Kidney (tissue), 14 donors: ENCODE measurements around the gene OR4K13. TPM values are rescaled to one million over a fixed set of nuclear protein-coding genes. Genes with fewer than 3 reads are reported as not detected.

Source experiments
- DNase-seq, 5 donors: peaks; one replicate each; pipeline ENCODE4 v3.0.0-alpha.2; 2013 to 2020
- FAIRE-seq: peaks from 2 replicates; lab custom pipeline; 2012; peaks lifted over from hg19 to GRCh38; lab: Jason Lieb, UNC
- H3K27ac ChIP-seq, 2 donors: one replicate each; pipeline ENCODE4 v1.7.0; 2013; ENCODE audit warnings: low read depth in 2 of 2, low read length in 2 of 2, inconsistent platforms in 1 of 2
- H3K27me3 ChIP-seq: one replicate; pipeline ENCODE4 v1.7.1; 2013; ENCODE audit warnings: low read length, inconsistent platforms; ENCODE audit not compliant: control insufficient read depth, insufficient read depth
- H3K36me3 ChIP-seq, 3 donors: one replicate each; pipeline versions ENCODE4 v1.7.0 to v1.7.1; 2013; ENCODE audit warnings: low read length in 3 of 3, control low read depth in 1 of 3, inconsistent platforms in 1 of 3; ENCODE audit not compliant: insufficient read depth in 3 of 3, control insufficient read depth in 2 of 3
- H3K4me1 ChIP-seq, 3 donors: one replicate each; pipeline versions ENCODE4 v1.7.0 to v1.7.1; 2013; ENCODE audit warnings: low read length in 3 of 3, inconsistent platforms in 1 of 3, low read depth in 1 of 3; ENCODE audit not compliant: control insufficient read depth in 2 of 3, insufficient read depth in 2 of 3
- H3K4me3 ChIP-seq, 3 donors: one replicate each; pipeline versions ENCODE4 v1.7.0 to v1.8.1; 2013; ENCODE audit warnings: low read length in 3 of 3, control low read depth in 1 of 3, inconsistent platforms in 1 of 3
- H3K9ac ChIP-seq, 3 donors: one replicate each; pipeline versions ENCODE4 v1.7.0 to v1.7.1; 2013; ENCODE audit warnings: low read length in 3 of 3, control low read depth in 1 of 3, inconsistent platforms in 1 of 3
- H3K9me3 ChIP-seq, 3 donors: one replicate each; pipeline versions ENCODE4 v1.7.0 to v1.7.1; 2013; ENCODE audit warnings: low read length in 3 of 3, control low read depth in 1 of 3, inconsistent platforms in 1 of 3; ENCODE audit not compliant: control insufficient read depth in 2 of 3, insufficient read depth in 1 of 3
- CTCF ChIP-seq: IDR thresholded peaks from 3 replicates; pipeline ENCODE4 v1.5.1; 2012; ENCODE audit warnings: mild to moderate bottlenecking, moderate library complexity, borderline replicate concordance; ENCODE audit not compliant: insufficient read depth; ENCODE audit errors: extremely low read depth
- intact Hi-C: fragments of 100-400 bp; cut with DNase I; formaldehyde crosslinking; loops from one replicate; pipeline ENCODE4 v1.11.1; 2022
- polyA plus RNA-seq: library from polyadenylated mRNA; stranded (reverse); fragments of 350-450 nt; fragmentation: Illumina TruSeq; extraction: RNeasy Lipid Tissue Mini Kit (QIAGEN cat#74804); gene quantifications from one replicate; pipeline ENCODE4 v1.2.3, GENCODE V29; 2014; ENCODE audit warnings: low read depth, low replicate concordance; ENCODE audit not compliant: insufficient read depth
- total RNA-seq: library from RNA; stranded (reverse); fragmentation: NEBNext Ultra II Directional; extraction: Animal tissue kit (Norgen Biotek cat#: 25700); gene quantifications from one replicate; pipeline ENCODE4 v1.2.1, GENCODE V29; 2021
- donor health status: control.
- donor health status: control.
- donor health status: control.
- donor health status: control.
- donor health status: control.
- donor health status: DM: yes; HTN: yes; CAD: no.
- donor health status: Normal renal cell carcinoma (clear cell type).

OR4K13 gene
- total and polyA plus RNA-seq, 2 donors from 2014 or later = not detected

GRCh38 chr14:20044243-20044642 is 8.4 kb upstream of the OR4K13 start:
- Histone ChIP-seq H3K4me3 (no peak overlapping the region), H3K27me3 (no peaks in the 10 kb centered on the region), H3K4me1 (no peaks in the 10 kb centered on the region), H3K27ac (no peak overlapping the region), H3K9ac (no peak overlapping the region), H3K9me3 (no peaks in the 10 kb centered on the region), H3K36me3 (no peaks in the 10 kb centered on the region)
- no peak for TF ChIP-seq CTCF
- intact Hi-C loops = no loop called here
- FAIRE-seq (no peak), DNase-seq (no peak)

- no peak overlapping the region for H3K4me3 ChIP-seq
- FAIRE-seq (no peak), DNase-seq (no peak)
- intact Hi-C loops = no loop called here
- H3K27me3 ChIP-seq = no peaks in the 10 kb centered on the region
- no peaks in the 10 kb centered on the region for H3K9me3 ChIP-seq
- TF ChIP-seq CTCF = no peak
- no peaks in the 10 kb centered on the region for H3K4me1 ChIP-seq
- no peak overlapping the region for H3K27ac ChIP-seq
- no peaks in the 10 kb centered on the region for H3K36me3 ChIP-seq
- no peak overlapping the region for H3K9ac ChIP-seq
These were observed 389 bp downstream of the OR4K13 start for GRCh38 chr14:20035449-20035848.

DNA sequence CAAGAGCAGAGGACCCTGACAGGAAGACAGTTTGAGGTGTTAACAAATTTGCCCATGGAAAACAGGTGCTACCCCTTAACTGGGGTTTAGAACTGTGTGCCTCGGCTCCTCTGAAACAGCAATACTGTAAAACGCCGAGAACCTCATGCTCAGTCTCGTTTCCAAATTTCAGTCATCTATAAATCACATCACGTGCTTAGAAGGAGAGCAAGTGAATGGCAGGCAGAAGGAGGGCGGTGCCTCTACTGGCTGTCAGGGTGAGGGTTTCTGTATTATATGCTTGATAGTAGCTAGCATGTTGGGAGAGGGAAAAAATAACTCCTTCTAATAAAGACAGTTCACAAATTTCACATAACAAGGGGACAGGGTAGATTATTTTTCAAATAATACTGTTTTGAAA is 4.8 kb downstream of the OR4K13 start:
- Histone ChIP-seq H3K9me3 (peaks cover 0 to 2% (median 0%) of the 10 kb centered on the region in 3 donors), H3K27me3 (no peaks in the 10 kb centered on the region), H3K27ac (no peak overlapping the region), H3K36me3 (no peaks in the 10 kb centered on the region), H3K4me3 (no peak overlapping the region), H3K4me1 (no peaks in the 10 kb centered on the region), H3K9ac (no peak overlapping the region)
- intact Hi-C loops = no loop called here
- FAIRE-seq (no peak), DNase-seq (no peak)
- TF ChIP-seq CTCF = no peak

- TF ChIP-seq CTCF = no peak
- no peaks in the 10 kb centered on the region for H3K4me1 ChIP-seq
- H3K9me3 ChIP-seq = peaks cover 0 to 2% (median 0%) of the 10 kb centered on the region in 3 donors
- H3K4me3 ChIP-seq = no peak within 1 kb of the TSS
- no peaks in the 10 kb centered on the region for H3K36me3 ChIP-seq
- intact Hi-C loops = no loop called here
- DNase-seq = no peak
- H3K27ac ChIP-seq = no peak within 1 kb of the TSS
- no peak within 1 kb of the TSS for H3K9ac ChIP-seq
- FAIRE-seq = no peak
- H3K27me3 ChIP-seq = no peaks in the 10 kb centered on the region
These were observed 16.5 kb downstream of the OR4K13 start, which contains the start of gene OR4K14 for GRCh38 chr14:20019257-20019865. Gene OR4K14 (minus strand): TSS chr14:20019307. CDS start chr14:20015193, 4,114 bp downstream.
